Upper lobe of right lung (tissue), 1 donor: ENCODE results near the gene CDC20. TPM values are rescaled to one million over a fixed set of nuclear protein-coding genes. Genes with fewer than 3 reads are reported as not detected.

Experiments used
- ATAC-seq: fragments of 200-7000 bp; cut with Tn5 transposase; one replicate; pipeline ENCODE4 v1.9.1; 2020; ENCODE audit warnings: mild to moderate bottlenecking, moderate library complexity
- DNase-seq: peaks from one replicate; pipeline ENCODE4 v3.0.0-alpha.2; 2020
- H3K27ac ChIP-seq: fragments of 200-600 bp; one replicate; pipeline ENCODE4 v1.8.0; 2022
- H3K27me3 ChIP-seq: fragments of 200-600 bp; one replicate; pipeline ENCODE4 v1.8.0; 2022; ENCODE audit warnings: mild to moderate bottlenecking
- H3K36me3 ChIP-seq: fragments of 200-600 bp; one replicate; pipeline ENCODE4 v1.8.0; 2022
- H3K4me1 ChIP-seq: fragments of 200-600 bp; one replicate; pipeline ENCODE4 v1.8.0; 2022
- H3K4me3 ChIP-seq: fragments of 200-600 bp; one replicate; pipeline ENCODE4 v1.8.0; 2022; ENCODE audit warnings: mild to moderate bottlenecking
- H3K9me3 ChIP-seq: fragments of 200-600 bp; one replicate; pipeline ENCODE4 v1.8.0; 2022
- CTCF ChIP-seq: fragments of 200-600 bp; IDR thresholded peaks from one replicate; pipeline ENCODE4 v1.8.0; 2022; ENCODE audit warnings: antibody characterized with exemption
- intact Hi-C: fragments of 100-400 bp; cut with DNase I; formaldehyde crosslinking; loops from one replicate; pipeline ENCODE4 v1.11.0; 2022
- total RNA-seq: library from RNA; stranded (reverse); fragmentation: NEBNext Ultra II Directional; extraction: Animal tissue kit (Norgen Biotek cat#: 25700); gene quantifications from one replicate; pipeline ENCODE4 v1.2.1, GENCODE V29; 2021
- donor health status: DM: no; HTN: yes; CAD: no; lungs with severe emphysema.

Gene CDC20
- total RNA-seq, 1 donor from 2014 or later = 1.8 TPM

- Histone ChIP-seq H3K4me1 (no peaks in the 10 kb centered on the region), H3K27me3 (no peaks in the 10 kb centered on the region), H3K27ac (peak overlapping the region; percentile 89), H3K9me3 (no peaks in the 10 kb centered on the region), H3K36me3 (no peaks in the 10 kb centered on the region), H3K4me3 (peak overlapping the region; percentile 57)
- no peak for TF ChIP-seq CTCF
- peak; percentile 97 for ATAC-seq
- intact Hi-C loops = no loop called here
- DNase-seq = peak; percentile 95
These were observed 9.8 kb upstream of the CDC20 start for GRCh38 chr1:43348809-43349593.

GRCh38 chr1:43349594-43350306 lies 9.0 kb upstream of the CDC20 start:
- Histone ChIP-seq H3K36me3 (no peaks in the 10 kb centered on the region), H3K4me1 (no peaks in the 10 kb centered on the region), H3K9me3 (no peaks in the 10 kb centered on the region), H3K27me3 (no peaks in the 10 kb centered on the region), H3K4me3 (peak overlapping the region; percentile 57), H3K27ac (peak overlapping the region; percentile 89)
- ATAC-seq = no peak
- no peak for TF ChIP-seq CTCF
- no peak for DNase-seq
- intact Hi-C loops = loop anchor here (10.0 kb wide), 1 partner anchor 115 kb away; no protein-coding TSS in a partner anchor

GRCh38 chr1:43350976-43351375 lies 7.8 kb upstream of the CDC20 start:
- Histone ChIP-seq H3K27me3 (no peaks in the 10 kb centered on the region), H3K4me3 (no peak overlapping the region), H3K27ac (no peak overlapping the region), H3K9me3 (no peaks in the 10 kb centered on the region), H3K4me1 (no peaks in the 10 kb centered on the region), H3K36me3 (no peaks in the 10 kb centered on the region)
- intact Hi-C loops = loop anchor here (10.0 kb wide), 1 partner anchor 116 kb away; no protein-coding TSS in a partner anchor
- ATAC-seq = no peak
- no peak for TF ChIP-seq CTCF
- DNase-seq = no peak

- no peaks in the 10 kb centered on the region for H3K27me3 ChIP-seq
- intact Hi-C loops = loop anchor here (10.0 kb wide), 1 partner anchor 117 kb away; no protein-coding TSS in a partner anchor
- no peaks in the 10 kb centered on the region for H3K4me1 ChIP-seq
- TF ChIP-seq CTCF = no peak
- H3K9me3 ChIP-seq = no peaks in the 10 kb centered on the region
- no peaks in the 10 kb centered on the region for H3K36me3 ChIP-seq
- no peak overlapping the region for H3K4me3 ChIP-seq
- no peak for DNase-seq
- ATAC-seq = no peak
- H3K27ac ChIP-seq = no peak overlapping the region
These were observed 7.1 kb upstream of the CDC20 start for GRCh38 chr1:43351421-43352350.

- H3K4me3 ChIP-seq = no peak overlapping the region
- TF ChIP-seq CTCF = no peak
- no peak overlapping the region for H3K27ac ChIP-seq
- H3K4me1 ChIP-seq = no peaks in the 10 kb centered on the region
- no peaks in the 10 kb centered on the region for H3K36me3 ChIP-seq
- ATAC-seq (no peak), DNase-seq (no peak)
- intact Hi-C loops = loop anchor here (10.0 kb wide), 1 partner anchor 118 kb away; no protein-coding TSS in a partner anchor
- H3K9me3 ChIP-seq = no peaks in the 10 kb centered on the region
- no peaks in the 10 kb centered on the region for H3K27me3 ChIP-seq
These were observed 6.5 kb upstream of the CDC20 start for GRCh38 chr1:43352351-43352705.
